SW 1271 (cell line): ENCODE data around the gene MSI2.
"Not testable (repeated sequence)": the region's sequence is repeated elsewhere in the genome, so short reads cannot be mapped to it uniquely, and the experiment has no call there.

Experiments used
- DNase-seq, 2 experiments: peaks; one replicate each; lab custom pipeline; 2025; lab: John Stamatoyannopoulos, UW

The MSI2 gene

GRCh38 chr17:57289613-57290012 is 33.3 kb downstream of the MSI2 start:
- no peak for DNase-seq

GRCh38 chr17:57290981-57291380 is 34.7 kb downstream of the MSI2 start:
- DNase-seq: no peak

- DNase-seq: no peak
Observed at GRCh38 chr17:57292091-57292490, 35.8 kb downstream of the MSI2 start.

GRCh38 chr17:57293077-57293476 is 36.8 kb downstream of the MSI2 start:
- no peak for DNase-seq

- DNase-seq: no peak
Observed at GRCh38 chr17:57294101-57294500, 37.8 kb downstream of the MSI2 start.

- no peak for DNase-seq
Observed at GRCh38 chr17:57294629-57295501, 38.5 kb downstream of the MSI2 start.

- DNase-seq: no peak
Observed at GRCh38 chr17:57295526-57296023, 39.3 kb downstream of the MSI2 start.

- DNase-seq: no peak
Observed at GRCh38 chr17:57296231-57296630, 39.9 kb downstream of the MSI2 start.

- DNase-seq: no peak
Observed at GRCh38 chr17:57299176-57299575, 42.9 kb downstream of the MSI2 start.

GRCh38 chr17:57300592-57300991 is 44.3 kb downstream of the MSI2 start:
- DNase-seq: not testable (repeated sequence)

GRCh38 chr17:57302690-57303465 is 46.6 kb downstream of the MSI2 start:
- no peak for DNase-seq

- no peak for DNase-seq
Observed at GRCh38 chr17:57305144-57305728, 48.9 kb downstream of the MSI2 start.

GRCh38 chr17:57305908-57306504 is 49.7 kb downstream of the MSI2 start:
- no peak for DNase-seq

- DNase-seq: no peak
Observed at GRCh38 chr17:57308543-57309186, 52.3 kb downstream of the MSI2 start.

- no peak for DNase-seq
Observed at GRCh38 chr17:57309479-57309878, 53.2 kb downstream of the MSI2 start.

GRCh38 chr17:57311281-57312216 is 55.2 kb downstream of the MSI2 start:
- no peak for DNase-seq

GRCh38 chr17:57312242-57312641 is 55.9 kb downstream of the MSI2 start:
- DNase-seq: no peak

- no peak for DNase-seq
Observed at GRCh38 chr17:57313097-57313835, 56.9 kb downstream of the MSI2 start.

GRCh38 chr17:57315061-57316015 is 59.0 kb downstream of the MSI2 start:
- no peak for DNase-seq
